Activated gamma-delta T cell treated with anti-CD3 and anti-CD28 coated beads, Interleukin-2, amount 50 U/mL, for 16 hours (primary cell): ENCODE results near the gene PTCD1.

Experiments
- DNase-seq: peaks from one replicate; pipeline ENCODE4 v3.0.0-alpha.2; 2020; ENCODE audit warnings: low read depth

The PTCD1 gene

GRCh38 chr7:99368750-99369389 is 69.7 kb downstream of the PTCD1 start:
- no peak for DNase-seq
